ENCODE measurements around the gene WDR33.

- no peak for TF ChIP-seq CTCF (IDR thresholded peaks at IDR 0.05)
- no peak for TF ChIP-seq POLR2A (IDR thresholded peaks at IDR 0.05)
- no peak for TF ChIP-seq POLR2AphosphoS5 (IDR thresholded peaks at IDR 0.05; ENCODE audit: insufficient read depth in 1 of 2, low read depth in 1 of 2)
These were observed 113.3 kb downstream of the WDR33 start for GRCh38 chr2:127697482-127698180.
